Osteoblast (primary cell): ENCODE measurements around the gene CLC. TPM values are rescaled to one million over a fixed set of nuclear protein-coding genes. Genes with fewer than 3 reads are reported as not detected.

Experiments used
- DNase-seq: peaks from one replicate; pipeline ENCODE4 v3.0.0; 2011; ENCODE audit warnings: low spot score, mixed read lengths; ENCODE audit not compliant: insufficient read length; ENCODE audit errors: missing footprints
- H2AFZ ChIP-seq: 2 replicates; pipeline ENCODE4 v1.6.0; 2011; ENCODE audit warnings: mild to moderate bottlenecking, low read length
- H3K27ac ChIP-seq: 2 replicates; pipeline ENCODE4 v1.5.1; 2011; ENCODE audit warnings: mild to moderate bottlenecking, low read depth, low read length, moderate library complexity
- H3K27me3 ChIP-seq: 2 replicates; pipeline ENCODE4 v1.6.0; 2012; ENCODE audit warnings: mild to moderate bottlenecking, control low read depth, inconsistent platforms, low read length, moderate library complexity; ENCODE audit not compliant: insufficient read depth
- H3K36me3 ChIP-seq: 2 replicates; pipeline ENCODE4 v1.5.1; 2011; ENCODE audit warnings: mild to moderate bottlenecking, low read length, control low read depth, moderate library complexity; ENCODE audit not compliant: insufficient read depth
- H3K4me1 ChIP-seq: 2 replicates; pipeline ENCODE4 v1.5.1; 2011; ENCODE audit warnings: mild to moderate bottlenecking, low read length, control low read depth, moderate library complexity; ENCODE audit not compliant: insufficient read depth
- H3K4me2 ChIP-seq: 2 replicates; pipeline ENCODE4 v1.6.0; 2011; ENCODE audit warnings: mild to moderate bottlenecking, low read length; ENCODE audit not compliant: insufficient read depth
- H3K4me3 ChIP-seq: fragments of 200-600 bp; sonication (generic); 3 replicates; pipeline ENCODE4 v1.5.1; 2012; ENCODE audit warnings: mild to moderate bottlenecking, low read length, inconsistent platforms; ENCODE audit not compliant: insufficient read depth
- H3K79me2 ChIP-seq: 2 replicates; pipeline ENCODE4 v1.6.0; 2012; ENCODE audit warnings: mild to moderate bottlenecking, low read length, control low read depth, inconsistent platforms; ENCODE audit not compliant: insufficient read depth
- H3K9me3 ChIP-seq: 2 replicates; pipeline ENCODE4 v1.5.1; 2011; ENCODE audit warnings: low read depth, low read length, control low read depth
- H4K20me1 ChIP-seq: 2 replicates; pipeline ENCODE4 v1.6.0; 2012; ENCODE audit warnings: mild to moderate bottlenecking, low read length, control low read depth; ENCODE audit not compliant: insufficient read depth
- CTCF ChIP-seq: IDR thresholded peaks from 2 replicates; pipeline ENCODE4 v1.5.1; 2011; ENCODE audit warnings: mild to moderate bottlenecking, low read depth, low read length, moderate library complexity; ENCODE audit errors: extremely low read depth
- total RNA-seq: library from RNA; depleted of rRNA; stranded (reverse); fragments of >200 nt; gene quantifications from 2 replicates; pipeline ENCODE4 v1.2.3, GENCODE V29; 2012

CLC gene
- total RNA-seq, result not detected in 2 replicates

GRCh38 chr19:39737891-39738290, at the start of gene CLC:
TSS of gene CLC (minus strand) at chr19:39738029. CDS start at chr19:39737952, 77 bp downstream.
- H3K4me1 ChIP-seq, result no peaks in the 10 kb centered on the region
- DNase-seq, result no peak
- no peak within 1 kb of the TSS for H3K4me2 ChIP-seq
- H4K20me1 ChIP-seq, result no peaks in the 10 kb centered on the region
- no peaks in the 10 kb centered on the region for H3K36me3 ChIP-seq
- H3K4me3 ChIP-seq, result no peak within 1 kb of the TSS
- H3K79me2 ChIP-seq, result no peaks in the 10 kb centered on the region
- no peaks in the 10 kb centered on the region for H3K27me3 ChIP-seq
- H3K27ac ChIP-seq, result no peak within 1 kb of the TSS
- no peak within 1 kb of the TSS for H2AFZ ChIP-seq
- H3K9me3 ChIP-seq, result no peaks in the 10 kb centered on the region
- TF ChIP-seq CTCF, result no peak

GRCh38 chr19:39780894-39781293, 43.1 kb upstream of the CLC start:
- no peaks in the 10 kb centered on the region for H3K9me3 ChIP-seq
- no peak overlapping the region for H3K4me3 ChIP-seq
- H3K27ac ChIP-seq, result no peak overlapping the region
- DNase-seq, result no peak
- no peak for TF ChIP-seq CTCF
- H3K36me3 ChIP-seq, result no peaks in the 10 kb centered on the region
- no peak overlapping the region for H3K4me2 ChIP-seq
- H4K20me1 ChIP-seq, result no peaks in the 10 kb centered on the region
- H3K4me1 ChIP-seq, result no peaks in the 10 kb centered on the region
- H3K79me2 ChIP-seq, result no peaks in the 10 kb centered on the region
- peaks cover 3% of the 10 kb centered on the region for H3K27me3 ChIP-seq
- H2AFZ ChIP-seq, result no peak overlapping the region

GRCh38 chr19:39778763-39779162, 40.9 kb upstream of the CLC start, which contains the start of gene LEUTX:
TSS of gene LEUTX (plus strand) at chr19:39778854. CDS start at chr19:39778921, 67 bp downstream.
- Histone ChIP-seq H3K79me2 (no peaks in the 10 kb centered on the region), H3K4me3 (no peak within 1 kb of the TSS), H3K4me1 (no peaks in the 10 kb centered on the region), H3K27me3 (peaks cover 5% of the 10 kb centered on the region), H4K20me1 (no peaks in the 10 kb centered on the region), H3K27ac (no peak within 1 kb of the TSS), H2AFZ (no peak within 1 kb of the TSS), H3K9me3 (no peaks in the 10 kb centered on the region), H3K36me3 (no peaks in the 10 kb centered on the region), H3K4me2 (no peak within 1 kb of the TSS)
- no peak for TF ChIP-seq CTCF
- no peak for DNase-seq

GRCh38 chr19:39768786-39769185, 31.0 kb upstream of the CLC start:
- TF ChIP-seq CTCF, result no peak
- H2AFZ ChIP-seq, result no peak overlapping the region
- H3K27ac ChIP-seq, result no peak overlapping the region
- no peak overlapping the region for H3K4me3 ChIP-seq
- H3K4me2 ChIP-seq, result no peak overlapping the region
- H3K27me3 ChIP-seq, result no peaks in the 10 kb centered on the region
- H4K20me1 ChIP-seq, result no peaks in the 10 kb centered on the region
- no peak for DNase-seq
- H3K9me3 ChIP-seq, result no peaks in the 10 kb centered on the region
- H3K4me1 ChIP-seq, result no peaks in the 10 kb centered on the region
- H3K79me2 ChIP-seq, result no peaks in the 10 kb centered on the region
- H3K36me3 ChIP-seq, result no peaks in the 10 kb centered on the region
